ENCODE results near the gene ATP8A1. TPM values are rescaled to one million over a fixed set of nuclear protein-coding genes. Genes with fewer than 3 reads are reported as not detected.

The ATP8A1 gene
- polyA plus RNA-seq, 1 donor from 2014 or later: 45.8 TPM

- H3K27me3 ChIP-seq (ENCODE audit: insufficient read depth, low read depth, low read length): no peaks in the 10 kb centered on the region
- no peaks in the 10 kb centered on the region for H3K9me2 ChIP-seq (ENCODE audit: insufficient read depth, low read length)
- no peak overlapping the region for H3K4me2 ChIP-seq (ENCODE audit: low read length)
- H3K9ac ChIP-seq (ENCODE audit: low read length): no peak overlapping the region
- no peak overlapping the region for H3K27ac ChIP-seq (ENCODE audit: low read length)
- no peaks in the 10 kb centered on the region for H3K9me3 ChIP-seq (ENCODE audit: low read length)
- H4K20me1 ChIP-seq (ENCODE audit: insufficient read depth): no peaks in the 10 kb centered on the region
- no peaks in the 10 kb centered on the region for H3F3A ChIP-seq (ENCODE audit: insufficient read depth, low read length, poor library complexity, severe bottlenecking)
- no peaks in the 10 kb centered on the region for H3K79me2 ChIP-seq (replicated peaks; ENCODE audit: insufficient read depth, low read length)
- no peak overlapping the region for H2AFZ ChIP-seq (ENCODE audit: low read depth, low read length)
- TF ChIP-seq TAF1 (IDR thresholded peaks at IDR 0.05; ENCODE audit: low read depth) (no peak), CTCF (IDR thresholded peaks at IDR 0.05; ENCODE audit: poor library complexity, severe bottlenecking) (no peak), RAD21 (conservative IDR thresholded peaks at IDR 0.05) (no peak), REST (IDR thresholded peaks at IDR 0.05; ENCODE audit: borderline replicate concordance) (no peak), POLR2AphosphoS5 (IDR thresholded peaks at IDR 0.05) (no peak), SMC3 (conservative IDR thresholded peaks at IDR 0.05; ENCODE audit: poor library complexity) (no peak), MXI1 (conservative IDR thresholded peaks at IDR 0.05; ENCODE audit: poor library complexity, severe bottlenecking) (no peak), EZH2 (IDR thresholded peaks at IDR 0.05; ENCODE audit: borderline replicate concordance, insufficient read depth, low read length, poor library complexity, severe bottlenecking) (no peak), EP300 (conservative IDR thresholded peaks at IDR 0.05; ENCODE audit: poor library complexity, severe bottlenecking) (no peak)
- no peaks in the 10 kb centered on the region for H3K36me3 ChIP-seq (ENCODE audit: insufficient read depth, low read length)
- no peak overlapping the region for H3K4me3 ChIP-seq (ENCODE audit: low read length)
These were observed 98.7 kb downstream of the ATP8A1 start for GRCh38 chr4:42558156-42558555.

GRCh38 chr4:42555828-42556227 is 101.1 kb downstream of the ATP8A1 start:
- Histone ChIP-seq H4K20me1 (ENCODE audit: insufficient read depth) (no peaks in the 10 kb centered on the region), H3K27me3 (ENCODE audit: insufficient read depth, low read depth, low read length) (no peaks in the 10 kb centered on the region), H3K9me2 (ENCODE audit: insufficient read depth, low read length) (no peaks in the 10 kb centered on the region), H3K9ac (ENCODE audit: low read length) (no peak overlapping the region), H3F3A (ENCODE audit: insufficient read depth, low read length, poor library complexity, severe bottlenecking) (no peaks in the 10 kb centered on the region), H2AFZ (ENCODE audit: low read depth, low read length) (no peak overlapping the region), H3K4me3 (ENCODE audit: low read length) (no peak overlapping the region), H3K4me2 (ENCODE audit: low read length) (no peak overlapping the region), H3K36me3 (ENCODE audit: insufficient read depth, low read length) (no peaks in the 10 kb centered on the region), H3K79me2 (replicated peaks; ENCODE audit: insufficient read depth, low read length) (no peaks in the 10 kb centered on the region), H3K27ac (ENCODE audit: low read length) (no peak overlapping the region), H3K9me3 (ENCODE audit: low read length) (no peaks in the 10 kb centered on the region)
- no peak for TF ChIP-seq REST (IDR thresholded peaks at IDR 0.05; ENCODE audit: borderline replicate concordance)
- no peak for TF ChIP-seq EZH2 (IDR thresholded peaks at IDR 0.05; ENCODE audit: borderline replicate concordance, insufficient read depth, low read length, poor library complexity, severe bottlenecking)
- no peak for TF ChIP-seq EP300 (conservative IDR thresholded peaks at IDR 0.05; ENCODE audit: poor library complexity, severe bottlenecking)
- TF ChIP-seq RAD21 (conservative IDR thresholded peaks at IDR 0.05): no peak
- TF ChIP-seq MXI1 (conservative IDR thresholded peaks at IDR 0.05; ENCODE audit: poor library complexity, severe bottlenecking): no peak
- TF ChIP-seq CTCF (IDR thresholded peaks at IDR 0.05; ENCODE audit: poor library complexity, severe bottlenecking): no peak
- TF ChIP-seq SMC3 (conservative IDR thresholded peaks at IDR 0.05; ENCODE audit: poor library complexity): no peak
- TF ChIP-seq TAF1 (IDR thresholded peaks at IDR 0.05; ENCODE audit: low read depth): no peak
- TF ChIP-seq POLR2AphosphoS5 (IDR thresholded peaks at IDR 0.05): no peak
